NCI-H2196 treated with DMSO at 0.1 percent for 48 hours (cell line): ENCODE measurements around the gene ZNF581.

Experiments
- DNase-seq: peaks from one replicate; lab custom pipeline; 2025; ENCODE audit not compliant: unreplicated experiment; lab: John Stamatoyannopoulos, UW

The ZNF581 gene

DNA sequence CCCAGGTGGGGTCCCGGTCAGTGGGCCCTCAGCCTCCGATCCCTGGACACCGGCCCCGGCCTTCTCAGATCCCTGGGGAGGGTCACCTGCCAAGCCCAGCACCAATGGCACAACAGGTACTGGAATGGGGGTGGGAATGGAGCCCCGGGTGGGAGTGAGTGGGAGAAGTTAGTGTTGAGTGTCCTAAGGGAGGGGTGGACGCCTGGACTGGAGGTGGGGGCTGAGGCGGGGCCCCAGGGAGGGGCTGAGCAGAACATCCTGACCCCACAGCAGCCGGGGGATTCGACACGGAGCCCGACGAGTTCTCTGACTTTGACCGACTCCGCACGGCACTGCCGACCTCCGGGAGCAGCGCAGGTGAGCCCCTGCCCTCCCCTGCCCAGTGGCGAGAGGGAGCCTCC is 49.2 kb downstream of the ZNF581 start:
- DNase-seq, result no peak

DNA sequence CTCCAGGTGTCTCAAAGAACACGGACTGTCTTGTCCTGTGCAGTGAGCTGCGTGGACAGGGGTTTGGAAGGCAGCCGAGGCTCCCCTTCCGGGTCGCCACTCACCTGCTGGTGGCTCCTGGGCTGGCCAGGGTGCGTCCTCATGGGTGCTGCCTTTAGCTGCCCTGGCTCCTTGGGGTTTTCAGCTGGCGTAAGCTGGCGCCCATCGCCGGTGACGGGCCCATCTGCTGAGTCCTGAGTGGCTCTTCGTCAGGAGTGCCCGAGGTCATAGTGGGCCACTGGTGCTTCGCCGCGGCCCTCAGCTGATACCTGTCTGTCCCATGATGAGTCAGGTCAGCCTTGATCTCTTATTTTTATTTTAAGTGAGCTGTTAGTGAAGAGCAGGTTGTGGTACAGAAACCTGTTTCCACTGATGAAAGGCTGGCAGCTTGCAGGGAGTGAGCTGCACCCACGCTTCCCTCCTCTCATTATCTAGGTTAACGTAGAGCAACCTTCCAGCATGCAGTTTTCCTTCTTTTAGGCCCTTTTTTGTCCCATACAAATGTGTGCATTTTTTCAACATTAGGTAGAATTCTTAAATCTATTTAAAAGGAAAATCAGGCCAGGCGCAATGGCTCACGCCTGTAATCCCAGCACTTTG is 50.0 kb downstream of the ZNF581 start:
- DNase-seq, result no peak

DNA sequence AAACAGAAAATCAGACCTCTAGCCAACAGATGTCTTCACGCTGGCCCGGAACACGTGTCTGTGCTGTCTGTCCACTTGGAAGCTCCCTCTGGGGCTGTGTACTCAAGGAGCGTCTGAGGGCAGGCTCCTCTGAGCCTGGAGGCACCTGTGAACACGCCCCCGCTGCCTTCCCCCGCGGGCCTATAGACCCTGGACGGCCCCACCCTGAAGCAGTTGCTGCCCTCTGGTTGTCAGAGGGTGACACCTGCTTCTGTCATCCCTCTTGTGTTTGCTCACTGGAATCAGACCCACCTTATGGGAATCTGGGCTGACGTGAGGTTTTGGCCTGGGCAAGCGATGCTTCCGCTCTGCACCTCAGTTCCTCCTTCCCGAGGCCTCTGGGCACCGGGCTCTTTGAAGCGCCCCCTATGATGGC is 50.8 kb downstream of the ZNF581 start:
- DNase-seq, result no peak

DNA sequence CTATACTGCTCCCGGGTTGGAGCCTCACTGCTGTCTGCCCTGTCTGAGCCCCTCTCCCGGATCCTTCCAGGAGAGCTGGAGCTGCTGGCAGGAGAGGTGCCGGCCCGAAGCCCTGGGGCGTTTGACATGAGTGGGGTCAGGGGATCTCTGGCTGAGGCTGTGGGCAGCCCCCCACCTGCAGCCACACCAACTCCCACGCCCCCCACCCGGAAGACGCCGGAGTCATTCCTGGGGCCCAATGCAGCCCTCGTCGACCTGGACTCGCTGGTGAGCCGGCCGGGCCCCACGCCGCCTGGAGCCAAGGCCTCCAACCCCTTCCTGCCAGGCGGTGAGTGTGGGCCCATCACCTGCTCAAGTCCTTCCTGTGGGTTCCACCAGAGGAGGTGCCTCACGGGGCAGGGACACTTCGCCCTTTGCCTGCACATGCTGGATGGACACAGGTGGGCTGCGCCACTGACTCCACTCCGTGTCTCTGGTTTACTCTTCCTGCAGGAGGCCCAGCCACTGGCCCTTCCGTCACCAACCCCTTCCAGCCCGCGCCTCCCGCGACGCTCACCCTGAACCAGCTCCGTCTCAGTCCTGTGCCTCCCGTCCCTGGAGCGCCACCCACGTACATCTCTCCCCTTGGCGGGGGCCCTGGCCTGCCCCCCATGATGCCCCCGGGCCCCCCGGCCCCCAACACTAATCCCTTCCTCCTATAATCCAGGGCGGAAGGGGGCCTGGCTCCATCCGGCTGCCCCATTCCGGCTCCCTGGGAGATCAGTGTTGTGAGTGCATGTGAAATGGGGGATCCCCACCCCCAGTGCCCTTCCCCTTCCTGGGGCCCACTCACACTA is 51.4 kb downstream of the ZNF581 start:
- no peak for DNase-seq
